A549 treated with AZD9567 at 1 μM for 4 hours (cell line): Measurements from ENCODE around the gene ITGB5. TPM values are rescaled to one million over a fixed set of nuclear protein-coding genes. Genes with fewer than 3 reads are reported as not detected.

ENCODE experiments used
- total RNA-seq: library from RNA; stranded (reverse); fragments of 200-300 nt; extraction: Qiagen RNA extraction; gene quantifications from 5 replicates; pipeline ENCODE4 v1.2.3, GENCODE V29; 2022; ENCODE audit not compliant: insufficient read depth

ITGB5 gene, protein sequence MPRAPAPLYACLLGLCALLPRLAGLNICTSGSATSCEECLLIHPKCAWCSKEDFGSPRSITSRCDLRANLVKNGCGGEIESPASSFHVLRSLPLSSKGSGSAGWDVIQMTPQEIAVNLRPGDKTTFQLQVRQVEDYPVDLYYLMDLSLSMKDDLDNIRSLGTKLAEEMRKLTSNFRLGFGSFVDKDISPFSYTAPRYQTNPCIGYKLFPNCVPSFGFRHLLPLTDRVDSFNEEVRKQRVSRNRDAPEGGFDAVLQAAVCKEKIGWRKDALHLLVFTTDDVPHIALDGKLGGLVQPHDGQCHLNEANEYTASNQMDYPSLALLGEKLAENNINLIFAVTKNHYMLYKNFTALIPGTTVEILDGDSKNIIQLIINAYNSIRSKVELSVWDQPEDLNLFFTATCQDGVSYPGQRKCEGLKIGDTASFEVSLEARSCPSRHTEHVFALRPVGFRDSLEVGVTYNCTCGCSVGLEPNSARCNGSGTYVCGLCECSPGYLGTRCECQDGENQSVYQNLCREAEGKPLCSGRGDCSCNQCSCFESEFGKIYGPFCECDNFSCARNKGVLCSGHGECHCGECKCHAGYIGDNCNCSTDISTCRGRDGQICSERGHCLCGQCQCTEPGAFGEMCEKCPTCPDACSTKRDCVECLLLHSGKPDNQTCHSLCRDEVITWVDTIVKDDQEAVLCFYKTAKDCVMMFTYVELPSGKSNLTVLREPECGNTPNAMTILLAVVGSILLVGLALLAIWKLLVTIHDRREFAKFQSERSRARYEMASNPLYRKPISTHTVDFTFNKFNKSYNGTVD
- 420 to 569 TPM (median 448 TPM) in 5 replicates for total RNA-seq

DNA sequence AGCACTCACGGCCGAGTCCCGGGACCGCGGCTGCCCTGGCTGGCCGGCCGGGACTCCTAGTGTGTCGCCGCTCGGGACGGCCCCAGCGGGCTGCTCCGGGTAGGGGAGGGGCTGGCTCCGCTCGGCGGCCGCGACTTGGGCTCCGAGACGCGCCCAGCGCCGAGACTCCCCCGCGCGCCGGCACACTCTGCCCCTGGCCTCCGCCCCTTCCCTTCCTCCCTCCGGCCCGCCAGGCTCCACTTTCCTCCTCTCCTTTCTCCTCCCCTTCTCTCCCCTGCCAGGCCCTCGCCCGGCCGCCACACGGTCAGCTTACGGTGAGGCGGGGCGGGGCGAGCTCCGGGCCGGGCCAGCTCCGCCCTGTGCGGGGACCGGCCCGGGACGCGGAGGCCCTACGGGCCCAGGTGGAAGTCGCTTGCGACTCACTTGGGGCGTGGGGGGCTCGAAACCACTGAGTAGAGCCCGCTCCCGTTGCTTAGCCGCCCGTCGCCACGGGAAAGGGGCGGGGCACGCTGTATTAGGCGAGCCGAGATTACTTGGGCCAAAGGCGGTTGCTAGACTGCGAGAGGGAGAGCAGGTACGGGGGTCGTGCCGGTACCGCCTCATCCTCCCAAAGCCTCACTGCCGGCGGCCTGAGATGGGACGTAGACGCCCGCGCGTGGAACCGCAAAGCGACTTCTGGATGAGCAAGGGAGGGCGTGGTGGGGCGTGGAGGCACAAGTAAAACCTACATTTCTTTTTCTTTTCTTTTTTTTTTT lies at the start of gene ITGB5:
ITGB5 (minus strand) TSS at position 189 of the 755 bp plus-strand sequence. CDS start 365 bp downstream, outside the sequence.

DNA sequence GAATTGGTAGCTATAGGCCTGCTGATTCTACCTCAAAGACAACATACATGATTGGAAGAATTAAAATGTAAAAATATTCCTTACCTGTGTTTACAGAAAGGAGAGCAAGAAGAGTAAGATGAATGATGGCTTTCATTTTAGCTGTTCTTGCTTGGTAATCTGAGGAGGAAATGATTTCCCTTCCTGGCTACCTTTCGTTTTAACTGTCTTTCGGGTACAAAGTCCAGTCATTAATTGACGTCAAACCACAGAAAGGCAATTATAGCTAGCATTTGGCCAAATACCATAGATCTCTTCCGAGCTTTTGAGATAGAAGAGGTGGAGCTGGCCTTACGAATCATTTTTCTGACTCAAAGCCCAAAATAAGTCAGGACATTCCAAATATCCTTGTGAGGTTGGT lies 47.4 kb upstream of the ITGB5 start, which contains the start of gene MUC13:
MUC13 (minus strand) TSS at position 175 of the 400 bp plus-strand sequence; CDS start at position 136, 39 bp downstream.

DNA sequence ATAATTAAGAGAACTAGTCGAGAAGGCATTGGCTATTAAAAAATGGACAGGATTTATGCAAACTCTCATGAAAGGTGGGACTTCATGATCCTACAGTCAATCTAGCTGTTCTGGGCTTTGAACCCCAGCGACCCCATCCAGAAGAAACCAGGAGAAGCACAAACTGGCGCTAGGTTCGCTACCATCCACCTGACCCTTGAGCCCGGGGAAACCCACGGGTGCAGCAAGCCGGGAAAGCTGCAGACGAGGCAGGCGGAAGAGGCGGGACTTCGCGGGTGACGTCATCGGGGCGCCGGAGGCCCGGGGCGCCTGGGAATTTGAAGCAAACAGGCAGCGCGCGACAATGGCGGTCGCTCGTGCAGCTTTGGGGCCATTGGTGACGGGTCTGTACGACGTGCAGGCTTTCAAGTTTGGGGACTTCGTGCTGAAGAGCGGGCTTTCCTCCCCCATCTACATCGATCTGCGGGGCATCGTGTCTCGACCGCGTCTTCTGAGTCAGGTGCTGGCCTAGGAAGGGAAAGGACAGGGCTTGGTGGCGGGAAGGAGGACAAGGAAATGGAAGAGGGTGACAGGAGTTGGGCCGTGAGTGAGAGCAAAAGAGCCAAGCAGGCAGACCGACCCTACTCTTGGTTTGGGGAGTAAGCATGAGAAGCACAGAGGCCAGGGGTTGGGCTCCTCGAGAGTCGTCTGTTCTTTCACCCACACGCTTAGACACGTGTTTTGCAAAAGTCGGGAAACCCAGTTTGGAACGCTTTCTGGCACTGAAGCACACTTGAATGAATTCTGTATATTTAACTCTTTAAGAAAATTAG lies 156.8 kb downstream of the ITGB5 start, which contains the start of gene UMPS:
UMPS (plus strand) TSS at position 324 of the 812 bp plus-strand sequence; CDS start at position 344, 20 bp downstream.

Other genes with a start within 250 kb of the ITGB5 start
- gene UMPS, start 156.9 kb downstream of the ITGB5 start, total RNA-seq = 45.4 to 64.8 TPM (median 50.5 TPM) in 5 replicates
- gene MUC13, start 47.4 kb upstream of the ITGB5 start, total RNA-seq = 7.0 to 8.8 TPM (median 7.9 TPM) in 5 replicates
- gene HEG1, start 168.6 kb upstream of the ITGB5 start, total RNA-seq = 6.4 to 9.9 TPM (median 9.3 TPM) in 5 replicates